Measurements from ENCODE around the gene IGHMBP2. TPM values are rescaled to one million over a fixed set of nuclear protein-coding genes. Genes with fewer than 3 reads are reported as not detected.

Gene IGHMBP2
- total and polyA plus RNA-seq, 2 of the 8 experiments (the other 6 are each of a cell fraction or from before 2014, with no cell fraction given) = 8.4 to 17.6 TPM

DNA sequence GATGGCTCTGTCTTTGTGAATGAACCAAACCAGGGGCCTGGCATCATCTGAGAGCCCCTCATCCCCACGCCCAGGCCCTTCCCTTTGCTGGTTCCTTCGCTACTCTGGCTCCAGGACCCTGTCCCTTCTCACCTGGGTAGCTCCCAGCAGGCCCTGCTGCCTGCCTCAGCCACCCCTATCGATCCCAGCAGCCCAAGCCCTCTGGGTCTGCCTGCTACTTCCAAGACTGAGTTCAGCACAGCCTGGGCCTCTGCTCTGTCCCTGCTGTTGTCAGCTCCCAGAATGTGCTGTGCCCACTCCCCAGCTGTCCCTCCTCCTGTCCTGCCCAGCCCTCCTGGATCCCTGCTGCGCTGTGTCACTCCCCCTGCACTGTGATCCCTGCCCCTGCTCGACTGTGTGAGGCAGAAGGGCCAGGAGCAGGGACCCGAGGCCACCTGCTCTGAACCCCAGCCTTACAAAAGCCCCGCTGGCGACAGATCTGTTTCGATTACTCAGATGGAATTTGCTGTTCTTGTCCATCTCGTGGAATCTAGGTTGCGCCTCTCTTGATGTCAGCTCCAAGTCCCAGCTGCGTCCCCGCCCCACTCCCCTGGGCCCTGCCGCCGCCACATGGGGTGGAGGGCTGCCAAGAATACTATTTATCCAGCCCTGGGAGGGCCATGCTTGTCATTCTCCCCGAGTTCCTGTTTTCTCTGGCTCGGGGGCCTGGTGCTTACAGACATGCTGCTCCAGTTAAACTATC is 13.0 kb upstream of the IGHMBP2 start:
- Histone ChIP-seq H4K91ac (replicated peaks; ENCODE audit: insufficient read length, low read length) (no peak overlapping the region), H3K4me1 (replicated peaks in 1 of 4; ENCODE audit: control insufficient read depth in 3 of 4, insufficient read depth in 4 of 4, low read length in 3 of 4) (peaks cover 0 to 4% (median under 1%) of the 10 kb centered on the region in 4 experiments; a peak in 1 of 7 replicates), H3K27ac (ENCODE audit: low read depth, low read length) (no peak overlapping the region), H3K56ac (replicated peaks; ENCODE audit: insufficient read length, low read depth, low read length) (no peak overlapping the region), H2AFZ (ENCODE audit: low read length) (no peak overlapping the region), H2BK15ac (ENCODE audit: low read length) (no peak overlapping the region), H4K5ac (ENCODE audit: insufficient read length, low read depth, low read length) (no peak overlapping the region), H3K36me3 (ENCODE audit: control insufficient read depth in 2 of 4, insufficient read depth in 4 of 4, low read length in 3 of 4) (peaks cover 10 to 39% (median 24%) of the 10 kb centered on the region in 4 experiments; a peak in 7 of 8 replicates), H3K23ac (ENCODE audit: insufficient read length) (no peak overlapping the region), H3K4ac (replicated peaks; ENCODE audit: insufficient read length, low read depth, low read length) (no peak overlapping the region), H3K18ac (ENCODE audit: extremely low read depth, low read length) (no peak overlapping the region), H2BK20ac (ENCODE audit: low read length) (no peak overlapping the region), H3K9ac (replicated peaks in 1 of 4; ENCODE audit: extremely low read depth in 1 of 4, low read depth in 3 of 4, low read length in 3 of 4) (no peak overlapping the region), H3K79me2 (ENCODE audit: control insufficient read depth in 1 of 2, insufficient read depth in 2 of 2, low read length in 2 of 2) (no peaks in the 10 kb centered on the region), H3K9me3 (ENCODE audit: insufficient read depth in 2 of 2, low read depth in 1 of 2, low read length in 1 of 2) (no peaks in the 10 kb centered on the region), H3K79me1 (ENCODE audit: low read depth, low read length) (no peaks in the 10 kb centered on the region), H3K23me2 (ENCODE audit: low read depth, low read length) (no peaks in the 10 kb centered on the region), H3K14ac (ENCODE audit: insufficient read length) (no peak overlapping the region), H2AK5ac (ENCODE audit: low read depth, low read length) (no peak overlapping the region), H3K4me2 (ENCODE audit: insufficient read depth in 1 of 2, low read depth in 2 of 2, low read length in 2 of 2) (no peak overlapping the region), H3K27me3 (replicated peaks in 1 of 4; ENCODE audit: control insufficient read depth in 3 of 4, extremely low read depth in 1 of 4, insufficient read depth in 3 of 4, low read length in 3 of 4) (no peaks in the 10 kb centered on the region), H3K4me3 (ENCODE audit: extremely low read depth in 1 of 4, insufficient read depth in 2 of 4, low read depth in 3 of 4, low read length in 4 of 4) (no peak overlapping the region), H2BK5ac (ENCODE audit: low read depth, low read length) (no peak overlapping the region; the same call in 1 of the 2 replicates), H2BK120ac (replicated peaks; ENCODE audit: low read depth, low read length) (no peak overlapping the region), H2BK12ac (ENCODE audit: low read depth, low read length) (no peak overlapping the region), H4K8ac (ENCODE audit: extremely low read depth, insufficient read depth, low read length) (no peak overlapping the region), H4K20me1 (replicated peaks in 1 of 2; ENCODE audit: control insufficient read depth in 1 of 2, insufficient read depth in 2 of 2, low read length in 2 of 2) (peaks cover 6 to 17% of the 10 kb centered on the region in 2 experiments)
- DNase-seq (ENCODE audit: low read depth in 1 of 2, low spot score in 2 of 2) (no peak), FAIRE-seq (no peak)
- WGBS, 2 experiments (ENCODE audit: extremely low coverage in 1 of 2, insufficient coverage in 1 of 2, insufficient read length in 1 of 2, insufficient replicate concordance in 2 of 2, low coverage in 1 of 2, low lambda C conversion rate in 2 of 2, missing lambda C conversion rate in 1 of 2) = 93% methylated on average over 17 of the region's 17 CpGs; no CpG with 5 or more reads in 1 of the 2 experiments
- CTCF ChIA-PET (ENCODE audit: partially characterized antibody) = interaction anchor here (0.6 to 2.2 kb wide), 16 partner anchors 8 to 290 kb away, joined by 3 to 17 read pairs (median 4); partner anchors contain the start of gene MRPL21
- POLR2A ChIA-PET (ENCODE audit: partially characterized antibody) = interaction anchor here (0.9 to 2.0 kb wide), 8 partner anchors 8 to 20 kb away, joined by 3 to 8 read pairs (median 3); partner anchors contain the start of genes IGHMBP2 and MRPL21
- TF ChIP-seq POU5F1 (IDR thresholded peaks at IDR 0.05; ENCODE audit: low read depth, low read length) = no peak

Data from H1 (cell line).